Omental fat pad (tissue), 4 donors: Measurements from ENCODE around the gene ATP1A4. TPM values are rescaled to one million over a fixed set of nuclear protein-coding genes. Genes with fewer than 3 reads are reported as not detected.

ENCODE experiments used
- ATAC-seq: fragments of 150-250 bp; one replicate; pipeline ENCODE4 v1.9.1; 2016; ENCODE audit warnings: mild to moderate bottlenecking, moderate library complexity; ENCODE audit not compliant: low FRiP score
- DNase-seq: peaks from one replicate; pipeline ENCODE4 v3.0.0-alpha.2; 2019; ENCODE audit warnings: low spot score
- total RNA-seq, 4 donors: library from RNA; depleted of rRNA; stranded (reverse); fragments of >200 nt; gene quantifications; one replicate each; pipeline ENCODE4 v1.1.0, GENCODE V29; 2016
- TF ChIP-seq, protein P1 (sequence below), 3 donors: fragments of 450-650 bp; IDR thresholded peaks; one replicate each; pipeline ENCODE4 v1.5.1; 2016 to 2017; ENCODE audit warnings: antibody characterized with exemption in 3 of 3, mild to moderate bottlenecking in 3 of 3, moderate library complexity in 2 of 3

The ATP1A4 gene
- total RNA-seq, 4 donors from 2014 or later: 0.47 to 1.6 TPM; not detected in 2

DNA sequence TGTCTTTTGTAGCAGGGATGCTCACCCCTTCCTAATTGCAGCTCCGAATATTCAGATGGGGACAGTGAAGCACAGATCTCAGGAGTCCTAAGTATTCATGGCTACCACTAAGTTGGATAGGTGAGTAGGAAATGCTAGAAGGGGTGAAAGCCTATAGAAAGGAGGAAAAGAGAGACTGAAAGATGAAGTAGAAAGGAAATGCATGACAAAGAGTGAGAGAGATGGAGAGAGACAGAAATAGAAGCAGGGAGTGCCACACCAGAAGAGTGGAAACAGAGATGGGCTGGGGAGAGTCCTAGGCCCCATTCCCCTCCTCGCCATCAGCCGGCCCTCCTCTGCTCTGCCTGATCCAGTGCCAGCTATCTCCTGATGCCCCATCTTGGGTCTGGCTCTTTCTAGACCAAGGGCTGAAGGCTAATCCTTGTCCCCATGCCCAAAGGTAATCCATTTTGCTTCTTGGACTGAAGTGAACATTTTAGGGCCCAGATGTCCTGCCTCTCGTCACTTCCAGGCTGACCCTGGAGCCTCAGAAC lies 55.8 kb downstream of the ATP1A4 start:
- no peak for ATAC-seq
- TF ChIP-seq, protein P1, sequence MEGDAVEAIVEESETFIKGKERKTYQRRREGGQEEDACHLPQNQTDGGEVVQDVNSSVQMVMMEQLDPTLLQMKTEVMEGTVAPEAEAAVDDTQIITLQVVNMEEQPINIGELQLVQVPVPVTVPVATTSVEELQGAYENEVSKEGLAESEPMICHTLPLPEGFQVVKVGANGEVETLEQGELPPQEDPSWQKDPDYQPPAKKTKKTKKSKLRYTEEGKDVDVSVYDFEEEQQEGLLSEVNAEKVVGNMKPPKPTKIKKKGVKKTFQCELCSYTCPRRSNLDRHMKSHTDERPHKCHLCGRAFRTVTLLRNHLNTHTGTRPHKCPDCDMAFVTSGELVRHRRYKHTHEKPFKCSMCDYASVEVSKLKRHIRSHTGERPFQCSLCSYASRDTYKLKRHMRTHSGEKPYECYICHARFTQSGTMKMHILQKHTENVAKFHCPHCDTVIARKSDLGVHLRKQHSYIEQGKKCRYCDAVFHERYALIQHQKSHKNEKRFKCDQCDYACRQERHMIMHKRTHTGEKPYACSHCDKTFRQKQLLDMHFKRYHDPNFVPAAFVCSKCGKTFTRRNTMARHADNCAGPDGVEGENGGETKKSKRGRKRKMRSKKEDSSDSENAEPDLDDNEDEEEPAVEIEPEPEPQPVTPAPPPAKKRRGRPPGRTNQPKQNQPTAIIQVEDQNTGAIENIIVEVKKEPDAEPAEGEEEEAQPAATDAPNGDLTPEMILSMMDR (IDR thresholded peaks at IDR 0.05): no peak
- DNase-seq: no peak

DNA sequence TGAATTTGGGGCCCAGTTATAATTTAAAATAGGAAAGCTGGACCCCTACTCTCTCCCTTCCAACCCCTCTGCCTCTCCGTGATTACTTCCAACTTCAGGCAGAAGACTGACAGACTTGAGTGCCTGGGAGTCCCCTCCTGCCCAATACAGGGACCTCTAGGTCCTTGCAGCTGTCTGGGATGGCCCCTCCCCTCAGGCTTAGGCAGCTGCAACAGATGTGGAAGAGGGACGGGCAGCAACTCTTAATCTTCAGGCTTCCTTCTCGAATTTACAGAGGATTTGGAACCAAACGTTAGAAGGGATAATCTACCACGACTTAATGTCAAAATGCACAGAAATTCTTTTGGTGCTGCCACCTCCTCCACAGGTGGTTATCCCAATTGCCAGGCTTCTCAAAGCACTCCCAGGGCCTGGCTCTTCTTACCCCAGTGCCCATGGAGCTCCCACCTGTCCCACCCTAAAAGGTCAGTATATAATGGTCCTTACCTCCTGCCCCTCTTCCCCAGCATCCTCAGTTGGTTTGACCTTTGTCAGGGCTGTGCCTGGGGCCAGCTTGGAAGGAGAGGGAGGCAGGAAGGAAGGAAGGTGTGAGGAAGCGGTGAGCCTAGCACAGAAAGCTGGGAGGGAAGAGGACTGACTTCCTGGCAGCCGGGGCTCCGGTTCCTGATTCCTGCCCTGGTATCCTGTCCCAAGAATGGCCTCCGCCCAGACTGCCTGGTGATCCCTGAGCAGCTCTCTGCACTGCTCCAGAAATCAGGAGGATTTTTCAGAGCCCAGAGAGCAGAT lies 56.6 kb downstream of the ATP1A4 start:
- TF ChIP-seq, protein P1 (IDR thresholded peaks at IDR 0.05): no peak
- DNase-seq (no peak), ATAC-seq (no peak)

DNA sequence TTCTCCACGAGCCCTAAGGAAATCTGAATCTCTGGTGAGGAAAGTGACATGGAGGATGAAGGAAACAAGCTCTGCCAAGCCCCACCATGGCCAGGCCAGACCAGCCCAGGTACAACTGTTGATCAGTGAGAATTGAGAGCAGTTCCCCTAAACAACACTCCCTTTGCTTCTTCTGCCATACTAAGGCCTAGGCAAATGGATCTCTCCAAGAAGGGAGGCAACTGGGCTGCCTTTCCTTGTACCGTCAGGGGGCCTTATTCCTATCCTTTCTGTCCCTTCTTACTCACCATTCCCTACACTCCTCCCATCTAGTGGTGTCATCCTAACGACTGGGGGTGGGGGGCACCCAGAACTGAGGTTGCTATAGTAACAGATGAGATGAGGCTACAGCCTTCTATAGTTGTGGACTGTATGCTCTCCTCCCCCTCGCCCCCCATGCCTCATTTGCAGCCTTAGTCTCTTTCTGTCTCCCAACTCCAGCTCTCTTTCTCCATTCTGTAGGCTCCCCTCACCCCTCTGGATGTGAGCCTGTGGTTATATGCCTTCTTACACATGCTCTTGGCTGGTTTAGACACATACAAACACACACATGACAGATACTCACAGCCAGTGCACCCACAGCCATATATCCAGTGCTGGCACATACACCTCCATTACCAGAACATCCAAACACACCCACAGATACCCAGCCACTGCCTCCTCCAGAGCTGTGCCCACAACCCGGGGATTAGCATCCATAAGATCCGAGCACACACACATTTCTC lies 57.3 kb downstream of the ATP1A4 start:
- TF ChIP-seq, protein P1 (IDR thresholded peaks at IDR 0.05): no peak
- ATAC-seq (no peak), DNase-seq (no peak)

DNA sequence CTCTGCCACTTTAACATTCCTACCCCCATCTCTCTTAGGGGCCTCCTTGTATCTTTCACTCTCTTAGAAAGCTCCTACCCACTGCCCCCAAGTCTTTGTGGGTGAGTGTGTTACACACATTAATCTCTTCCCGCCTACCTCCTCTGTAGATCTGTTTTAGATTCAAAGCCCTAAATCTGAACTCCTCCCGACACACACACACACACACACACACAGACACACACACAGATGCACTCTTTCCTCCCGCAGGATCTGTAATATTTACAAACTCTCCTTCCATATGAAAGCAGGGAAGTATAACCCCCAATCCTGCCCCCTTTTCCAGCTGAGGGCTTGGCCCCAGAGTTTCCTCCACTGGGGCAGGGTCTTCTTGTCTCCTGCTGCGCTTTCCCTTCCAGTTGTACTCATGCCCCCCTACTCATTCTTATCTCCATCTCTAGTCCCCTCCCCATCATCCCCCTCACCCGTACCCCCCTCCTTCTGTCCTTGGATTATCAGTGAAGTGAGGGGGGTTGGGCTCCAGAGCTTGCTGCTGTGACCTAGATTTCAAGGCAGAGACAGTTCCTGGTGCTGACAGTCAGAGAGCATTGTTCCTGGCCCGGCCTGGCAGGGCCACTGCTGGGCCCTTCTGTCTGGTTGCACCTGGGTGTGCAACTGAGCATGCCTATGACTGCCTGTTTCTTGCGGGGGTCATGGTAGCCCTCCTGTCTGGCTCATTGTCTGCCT lies 58.1 kb downstream of the ATP1A4 start:
- TF ChIP-seq, protein P1 (IDR thresholded peaks at IDR 0.05): no peak
- DNase-seq (no peak), ATAC-seq (no peak)

DNA sequence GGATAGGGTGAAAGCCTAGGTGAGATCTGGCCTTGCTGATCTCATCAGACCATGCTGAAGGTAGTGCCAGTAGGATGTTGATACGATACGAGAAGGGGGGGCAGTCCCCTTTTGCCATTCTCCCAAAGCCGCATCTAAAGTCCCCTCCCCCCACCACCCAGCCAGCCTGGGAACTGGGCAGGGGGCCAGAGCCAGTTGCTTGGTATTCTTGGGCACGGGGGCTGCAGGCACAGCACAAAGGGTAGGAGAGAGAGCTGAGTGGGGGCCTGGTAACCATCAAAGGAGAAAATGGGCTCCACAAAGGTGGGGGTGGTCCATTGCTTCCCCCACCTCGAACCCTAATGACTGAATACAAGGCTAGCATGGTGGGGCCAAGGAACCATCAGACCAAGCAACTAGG lies 59.2 kb downstream of the ATP1A4 start:
- no peak for ATAC-seq
- DNase-seq: no peak
- TF ChIP-seq, protein P1 (IDR thresholded peaks at IDR 0.05): no peak

DNA sequence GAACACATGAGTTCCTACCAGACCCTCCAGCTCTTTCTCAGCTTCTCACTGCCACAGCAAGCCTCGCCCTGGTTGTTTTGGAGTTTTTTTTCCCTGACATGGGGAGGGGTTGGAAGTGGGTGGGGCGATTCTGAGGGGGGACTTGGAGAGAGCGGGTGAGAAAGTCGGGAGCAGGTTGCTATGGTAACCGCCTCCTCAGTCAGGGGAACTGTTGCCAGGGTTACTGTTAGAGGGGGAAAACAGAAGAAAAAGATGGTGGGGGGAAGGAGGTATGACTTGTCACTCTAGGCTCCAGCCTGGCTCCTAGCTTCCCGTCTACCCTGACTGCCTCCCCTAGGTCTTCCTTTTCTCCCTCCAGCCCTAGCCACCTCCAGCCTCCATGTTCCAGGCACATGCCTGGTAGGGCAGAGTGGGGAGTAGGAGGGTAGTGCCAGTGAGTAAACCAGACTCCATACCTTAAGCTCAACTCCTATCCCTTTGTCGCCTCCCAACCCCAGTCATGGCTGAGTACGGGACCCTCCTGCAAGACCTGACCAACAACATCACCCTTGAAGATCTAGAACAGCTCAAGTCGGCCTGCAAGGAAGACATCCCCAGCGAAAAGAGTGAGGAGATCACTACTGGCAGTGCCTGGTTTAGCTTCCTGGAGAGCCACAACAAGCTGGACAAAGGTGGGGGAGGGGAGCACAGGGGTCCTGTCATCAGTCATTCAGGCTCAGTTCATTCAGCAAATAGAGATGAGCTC lies 59.8 kb downstream of the ATP1A4 start:
- TF ChIP-seq, protein P1 (IDR thresholded peaks at IDR 0.05): no peak

More for the DNA sequence above, 59.8 kb downstream of the ATP1A4 start:
- no peak for ATAC-seq
- DNase-seq: no peak
